ENCODE results near the gene GLI3.
"Not testable (repeated sequence)": the region's sequence is repeated elsewhere in the genome, so short reads cannot be mapped to it uniquely, and the experiment has no call there.

The GLI3 gene

DNA sequence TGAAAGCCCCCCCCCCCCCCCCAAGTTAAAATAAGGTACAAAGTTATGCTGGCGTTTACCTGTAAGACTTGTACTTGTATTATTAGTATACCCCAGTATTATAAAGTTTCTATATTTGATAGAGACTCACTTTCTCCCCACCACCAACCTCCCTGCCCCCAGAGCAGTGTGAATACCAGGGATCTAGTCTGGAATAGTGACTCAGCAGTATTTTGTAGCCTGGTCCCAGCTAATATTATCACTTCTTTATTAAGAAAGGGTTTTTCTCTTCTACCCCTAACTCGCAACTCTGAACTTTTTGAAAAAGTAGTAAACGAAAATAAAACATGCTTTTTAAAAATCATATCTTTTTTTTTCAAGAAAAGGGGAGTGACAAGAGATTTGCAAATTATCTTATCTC lies 26.7 kb downstream of the GLI3 start:
- DNase-seq (ENCODE audit: low read depth): no peak
- no peak overlapping the region for H3K4me3 ChIP-seq (ENCODE audit: low read depth, low read length)
- TF ChIP-seq, protein P1, sequence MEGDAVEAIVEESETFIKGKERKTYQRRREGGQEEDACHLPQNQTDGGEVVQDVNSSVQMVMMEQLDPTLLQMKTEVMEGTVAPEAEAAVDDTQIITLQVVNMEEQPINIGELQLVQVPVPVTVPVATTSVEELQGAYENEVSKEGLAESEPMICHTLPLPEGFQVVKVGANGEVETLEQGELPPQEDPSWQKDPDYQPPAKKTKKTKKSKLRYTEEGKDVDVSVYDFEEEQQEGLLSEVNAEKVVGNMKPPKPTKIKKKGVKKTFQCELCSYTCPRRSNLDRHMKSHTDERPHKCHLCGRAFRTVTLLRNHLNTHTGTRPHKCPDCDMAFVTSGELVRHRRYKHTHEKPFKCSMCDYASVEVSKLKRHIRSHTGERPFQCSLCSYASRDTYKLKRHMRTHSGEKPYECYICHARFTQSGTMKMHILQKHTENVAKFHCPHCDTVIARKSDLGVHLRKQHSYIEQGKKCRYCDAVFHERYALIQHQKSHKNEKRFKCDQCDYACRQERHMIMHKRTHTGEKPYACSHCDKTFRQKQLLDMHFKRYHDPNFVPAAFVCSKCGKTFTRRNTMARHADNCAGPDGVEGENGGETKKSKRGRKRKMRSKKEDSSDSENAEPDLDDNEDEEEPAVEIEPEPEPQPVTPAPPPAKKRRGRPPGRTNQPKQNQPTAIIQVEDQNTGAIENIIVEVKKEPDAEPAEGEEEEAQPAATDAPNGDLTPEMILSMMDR (IDR thresholded peaks at IDR 0.05; ENCODE audit: low read depth, low read length, missing control alignments): no peak

DNA sequence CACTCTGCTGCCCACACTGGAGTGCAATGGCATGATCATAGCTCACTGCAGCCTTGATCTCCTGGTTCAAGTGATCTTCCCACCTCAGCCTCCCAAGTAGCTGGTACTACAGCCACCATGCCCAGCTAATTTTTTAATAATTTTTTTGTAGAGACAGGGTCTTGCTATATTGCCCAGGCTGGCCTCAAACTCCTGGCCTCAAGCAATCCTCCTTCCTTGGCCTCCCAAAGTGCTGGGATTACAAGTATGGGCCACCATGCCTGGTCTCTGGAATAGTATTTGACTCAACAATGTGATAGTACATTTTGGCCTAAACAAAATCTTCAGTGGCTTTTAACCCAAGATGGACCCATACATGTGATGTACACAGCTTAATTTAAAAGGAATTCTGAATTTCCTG lies 27.9 kb downstream of the GLI3 start:
- not testable (repeated sequence) for DNase-seq (ENCODE audit: low read depth); H3K4me3 ChIP-seq (ENCODE audit: low read depth, low read length)

DNA sequence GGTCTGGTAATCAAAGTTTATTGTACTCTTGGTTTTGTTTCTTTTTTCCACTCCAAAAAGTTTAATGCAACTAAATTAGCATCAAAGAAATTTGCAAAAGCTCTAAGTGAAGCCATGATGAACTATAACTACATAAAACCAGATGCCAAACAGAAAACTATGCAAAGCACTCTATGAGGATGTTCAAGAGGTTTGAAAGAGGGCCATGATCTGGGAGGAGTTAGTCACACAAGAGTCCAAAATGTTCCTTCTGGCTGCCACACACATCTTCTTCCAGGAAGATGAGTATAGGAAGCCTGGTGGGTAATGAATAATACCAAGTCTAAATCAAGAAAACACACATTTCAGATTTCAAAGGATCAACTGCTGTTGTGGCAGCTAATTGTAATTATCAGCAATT lies 28.4 kb downstream of the GLI3 start:
- DNase-seq (ENCODE audit: low read depth): no peak
- H3K4me3 ChIP-seq (ENCODE audit: low read depth, low read length): no peak overlapping the region
- TF ChIP-seq, protein P1 (IDR thresholded peaks at IDR 0.05; ENCODE audit: low read depth, low read length, missing control alignments): no peak

DNA sequence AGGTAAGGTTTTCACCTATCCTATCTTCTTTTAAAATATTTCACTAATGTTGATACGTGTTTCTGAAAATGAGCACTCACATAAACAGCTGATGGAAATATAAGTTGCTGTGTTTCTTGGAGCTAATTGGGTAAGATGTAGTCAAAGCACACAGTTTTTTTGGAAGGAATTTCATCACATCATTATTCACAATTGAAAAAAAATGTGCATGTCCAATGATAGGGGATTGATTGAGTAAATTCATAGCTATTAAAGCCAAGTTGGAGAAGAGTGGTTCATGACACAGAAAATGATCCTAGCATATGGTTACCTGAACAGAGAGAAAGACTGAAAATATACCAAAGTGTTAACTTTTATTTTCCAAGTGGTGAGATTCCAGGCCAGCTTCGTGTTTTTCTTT lies 29.6 kb downstream of the GLI3 start:
- TF ChIP-seq, protein P1 (IDR thresholded peaks at IDR 0.05; ENCODE audit: low read depth, low read length, missing control alignments): no peak
- no peak for DNase-seq (ENCODE audit: low read depth)
- H3K4me3 ChIP-seq (ENCODE audit: low read depth, low read length): no peak overlapping the region

DNA sequence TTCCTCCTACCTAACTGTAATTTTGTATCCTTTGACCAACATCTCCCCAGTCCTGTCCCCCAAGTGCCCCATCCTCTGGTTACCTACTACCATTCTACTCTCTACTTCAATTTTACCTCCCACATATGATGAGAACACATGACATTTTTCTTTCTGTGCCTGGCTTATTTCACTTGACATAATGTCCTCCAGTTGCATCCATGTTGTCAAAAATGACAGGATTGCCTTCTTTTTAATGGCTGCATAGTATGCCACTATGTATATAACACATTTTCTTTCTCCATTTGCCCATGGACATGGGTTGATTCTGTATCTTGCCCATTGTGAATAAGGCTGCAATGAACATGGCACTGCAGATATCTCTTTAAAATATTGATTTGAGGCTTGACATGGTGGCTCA lies 33.7 kb downstream of the GLI3 start:
- TF ChIP-seq, protein P1 (IDR thresholded peaks at IDR 0.05; ENCODE audit: low read depth, low read length, missing control alignments): no peak
- H3K4me3 ChIP-seq (ENCODE audit: low read depth, low read length): no peak overlapping the region
- no peak for DNase-seq (ENCODE audit: low read depth)

DNA sequence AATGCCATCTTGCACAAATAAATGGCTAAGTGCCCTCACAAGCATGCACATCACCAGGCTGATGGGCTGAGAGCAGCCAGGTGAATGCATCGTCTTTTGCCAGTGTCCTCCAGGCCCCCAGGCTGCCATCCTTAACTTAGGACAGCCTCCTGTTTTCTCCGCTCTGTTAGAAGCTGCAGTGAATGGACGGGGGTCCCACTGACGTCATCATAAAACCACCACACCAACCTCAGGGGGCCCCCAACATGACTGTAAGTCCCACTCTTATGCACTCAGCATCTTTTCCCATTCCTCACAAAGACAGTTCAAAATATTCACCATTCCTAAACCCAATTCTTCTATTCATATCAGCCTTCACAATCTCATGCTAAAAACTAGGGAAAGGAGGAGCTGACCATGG lies 34.4 kb downstream of the GLI3 start:
- TF ChIP-seq, protein P1 (IDR thresholded peaks at IDR 0.05; ENCODE audit: low read depth, low read length, missing control alignments): no peak
- no peak overlapping the region for H3K4me3 ChIP-seq (ENCODE audit: low read depth, low read length)
- DNase-seq (ENCODE audit: low read depth): no peak

DNA sequence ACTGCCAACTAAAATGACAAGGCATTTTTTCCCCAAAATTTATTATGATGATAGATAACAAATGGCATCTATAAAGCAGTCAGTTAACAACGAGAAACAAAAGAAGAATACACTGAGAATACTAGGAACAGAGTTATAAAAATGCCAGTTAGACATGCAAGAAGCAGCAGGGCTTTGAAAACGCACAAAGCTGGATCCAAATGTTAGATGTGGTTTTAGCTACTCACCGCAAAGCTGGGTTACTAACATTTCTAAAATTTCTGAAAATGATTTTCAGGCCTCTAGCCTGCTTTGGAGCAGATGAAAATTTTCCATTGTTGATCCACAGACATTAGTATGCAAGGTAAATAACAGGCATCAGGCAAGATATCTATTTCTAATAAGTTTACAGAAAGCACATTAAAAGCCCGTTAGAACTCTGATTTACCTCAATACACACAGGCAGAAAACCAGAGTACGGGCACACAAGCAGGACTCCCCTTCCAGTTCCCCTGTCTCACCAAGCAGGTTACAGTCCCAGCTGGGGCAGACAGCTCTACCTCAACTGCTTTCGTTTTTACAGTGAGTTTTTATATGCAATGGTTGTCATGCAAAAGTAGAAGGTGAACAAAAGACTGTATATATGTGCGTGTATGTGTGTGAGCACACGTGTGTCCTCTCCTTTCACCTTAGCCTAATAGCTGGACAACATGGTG lies 37.9 kb downstream of the GLI3 start:
- TF ChIP-seq, protein P1 (IDR thresholded peaks at IDR 0.05; ENCODE audit: low read depth, low read length, missing control alignments): no peak
- no peak for DNase-seq (ENCODE audit: low read depth)
- H3K4me3 ChIP-seq (ENCODE audit: low read depth, low read length): no peak overlapping the region

Data from GM12864 (cell line).